ENCODE measurements around the gene MRTFA. TPM values are rescaled to one million over a fixed set of nuclear protein-coding genes. Genes with fewer than 3 reads are reported as not detected.
A peak's percentile ranks its signal among the peaks of the same experiment; 100 is the strongest.
"Not testable (repeated sequence)": the region's sequence is repeated elsewhere in the genome, so short reads cannot be mapped to it uniquely, and the experiment has no call there.

MRTFA gene
- total and polyA plus RNA-seq, 12 donors = 12.3 to 141 (median 41.6) TPM

GRCh38 chr22:40556641-40557040 lies 79.9 kb downstream of the MRTFA start:
- TF ChIP-seq POLR2A (IDR thresholded peaks at IDR 0.05) = no peak
- no peak for TF ChIP-seq CTCF (IDR thresholded peaks at IDR 0.05)
- no peaks in the 10 kb centered on the region for H3K36me3 ChIP-seq (replicated peaks in 1 of 2)
- H3K9me3 ChIP-seq (replicated peaks in 1 of 3) = no peaks in the 10 kb centered on the region
- no peak overlapping the region for H3K27ac ChIP-seq
- WGBS, 4 donors = 33 to 56% (median 43%) methylated on average over 1 of the region's 1 CpG
- no peak overlapping the region for H3K4me3 ChIP-seq
- DNase-seq = no peak
- intact Hi-C loops (cut with DNase I) = no loop called here
- H3K27me3 ChIP-seq = no peaks in the 10 kb centered on the region
- peaks cover 3 to 30% of the 10 kb centered on the region in 2 donors for H3K4me1 ChIP-seq (replicated peaks in 1 of 2)

- intact Hi-C loops (cut with DNase I); H3K36me3 ChIP-seq (replicated peaks in 1 of 2); H3K9me3 ChIP-seq (replicated peaks in 1 of 3); H3K4me3 ChIP-seq; H3K27ac ChIP-seq; H3K27me3 ChIP-seq; DNase-seq: not testable (repeated sequence)
- peaks cover 3 to 15% of the 10 kb centered on the region in 2 donors for H3K4me1 ChIP-seq (replicated peaks in 1 of 2)
- WGBS, 4 donors = 93 to 100% (median 100%) methylated on average over 1 of the region's 1 CpG
Measured at GRCh38 chr22:40554023-40554422, 82.5 kb downstream of the MRTFA start.

GRCh38 chr22:40553014-40553554 lies 83.4 kb downstream of the MRTFA start:
- TF ChIP-seq CTCF (IDR thresholded peaks at IDR 0.05) (no peak), POLR2A (IDR thresholded peaks at IDR 0.05) (no peak)
- H3K4me1 ChIP-seq (replicated peaks in 1 of 2) = peaks cover 3 to 15% of the 10 kb centered on the region in 2 donors
- WGBS, 4 donors = 91 to 97% (median 92%) methylated on average over 6 to 7 of the region's 7 CpGs

GRCh38 chr22:40552070-40552469 lies 84.4 kb downstream of the MRTFA start:
- Histone ChIP-seq H3K4me3 (no peak overlapping the region), H3K9me3 (replicated peaks in 1 of 3) (no peaks in the 10 kb centered on the region), H3K27me3 (no peaks in the 10 kb centered on the region), H3K4me1 (replicated peaks in 1 of 2) (peaks cover 3 to 13% of the 10 kb centered on the region in 2 donors), H3K36me3 (replicated peaks in 1 of 2) (no peaks in the 10 kb centered on the region), H3K27ac (no peak overlapping the region)
- WGBS, 4 donors = 78 to 94% (median 91%) methylated on average over 9 of the region's 9 CpGs
- no peak for TF ChIP-seq POLR2A (IDR thresholded peaks at IDR 0.05)
- intact Hi-C loops (cut with DNase I) = no loop called here
- peak in 1 of 7 donors; percentile 20 for DNase-seq

More at GRCh38 chr22:40553014-40553554, 83.4 kb downstream of the MRTFA start:
- no peak for DNase-seq
- H3K36me3 ChIP-seq (replicated peaks in 1 of 2) = no peaks in the 10 kb centered on the region
- no peaks in the 10 kb centered on the region for H3K27me3 ChIP-seq
- H3K4me3 ChIP-seq = no peak overlapping the region
- no peak overlapping the region for H3K27ac ChIP-seq
- intact Hi-C loops (cut with DNase I) = no loop called here
- no peaks in the 10 kb centered on the region for H3K9me3 ChIP-seq (replicated peaks in 1 of 3)

- peaks cover 0 to 10% of the 10 kb centered on the region in 2 donors for H3K4me1 ChIP-seq (replicated peaks in 1 of 2)
- no peak for DNase-seq
- TF ChIP-seq CTCF (IDR thresholded peaks at IDR 0.05) (no peak), POLR2A (IDR thresholded peaks at IDR 0.05) (no peak)
- no peaks in the 10 kb centered on the region for H3K9me3 ChIP-seq (replicated peaks in 1 of 3)
- no peak overlapping the region for H3K27ac ChIP-seq
- H3K36me3 ChIP-seq (replicated peaks in 1 of 2) = no peaks in the 10 kb centered on the region
- H3K27me3 ChIP-seq = no peaks in the 10 kb centered on the region
- H3K4me3 ChIP-seq = no peak overlapping the region
- WGBS, 4 donors = 89 to 97% (median 96%) methylated on average over 4 of the region's 4 CpGs
- intact Hi-C loops (cut with DNase I) = no loop called here
Measured at GRCh38 chr22:40547729-40548143, 88.8 kb downstream of the MRTFA start.

Measured in adrenal gland (tissue), 12 donors.